ENCODE data around the gene PRKRIP1.
A peak's percentile ranks its signal among the peaks of the same experiment; 100 is the strongest.
"Not testable (repeated sequence)": the region's sequence is repeated elsewhere in the genome, so short reads cannot be mapped to it uniquely, and the experiment has no call there.

The PRKRIP1 gene

GRCh38 chr7:102395873-102396709 lies at the start of gene PRKRIP1:
Gene PRKRIP1, plus strand, starts transcription at chr7:102396363. Its CDS starts 49 bp downstream, at chr7:102396412.
- Histone ChIP-seq H3K4me1 (ENCODE audit: control insufficient read depth, insufficient read depth, low read length) (no peaks in the 10 kb centered on the region), H3K9me3 (ENCODE audit: control insufficient read depth, insufficient read depth, low read length) (no peaks in the 10 kb centered on the region), H3K4me3 (ENCODE audit: low read depth, low read length) (peak within 1 kb of the TSS; percentile 83), H3K36me3 (ENCODE audit: control insufficient read depth, insufficient read depth, low read length) (peaks cover 8% of the 10 kb centered on the region), H3K9ac (ENCODE audit: low read depth, low read length) (peak within 1 kb of the TSS; percentile 98), H3K27me3 (ENCODE audit: control insufficient read depth, insufficient read depth, low read length) (no peaks in the 10 kb centered on the region)

GRCh38 chr7:102346983-102347382 lies 49.2 kb upstream of the PRKRIP1 start:
- not testable (repeated sequence) for H3K4me1 ChIP-seq (ENCODE audit: control insufficient read depth, insufficient read depth, low read length); H3K4me3 ChIP-seq (ENCODE audit: low read depth, low read length); H3K9me3 ChIP-seq (ENCODE audit: control insufficient read depth, insufficient read depth, low read length); H3K27me3 ChIP-seq (ENCODE audit: control insufficient read depth, insufficient read depth, low read length); H3K9ac ChIP-seq (ENCODE audit: low read depth, low read length); H3K36me3 ChIP-seq (ENCODE audit: control insufficient read depth, insufficient read depth, low read length)

GRCh38 chr7:102356344-102356743 lies 39.8 kb upstream of the PRKRIP1 start, which contains the start of gene SPDYE6:
Gene SPDYE6, minus strand, starts transcription at chr7:102356444. Its CDS starts 421 bp downstream, at chr7:102356023.
- not testable (repeated sequence) for H3K27me3 ChIP-seq (ENCODE audit: control insufficient read depth, insufficient read depth, low read length); H3K4me3 ChIP-seq (ENCODE audit: low read depth, low read length); H3K36me3 ChIP-seq (ENCODE audit: control insufficient read depth, insufficient read depth, low read length); H3K9ac ChIP-seq (ENCODE audit: low read depth, low read length); H3K4me1 ChIP-seq (ENCODE audit: control insufficient read depth, insufficient read depth, low read length); H3K9me3 ChIP-seq (ENCODE audit: control insufficient read depth, insufficient read depth, low read length)

GRCh38 chr7:102363549-102364393 lies 32.4 kb upstream of the PRKRIP1 start:
- not testable (repeated sequence) for H3K27me3 ChIP-seq (ENCODE audit: control insufficient read depth, insufficient read depth, low read length); H3K36me3 ChIP-seq (ENCODE audit: control insufficient read depth, insufficient read depth, low read length); H3K9me3 ChIP-seq (ENCODE audit: control insufficient read depth, insufficient read depth, low read length); H3K4me1 ChIP-seq (ENCODE audit: control insufficient read depth, insufficient read depth, low read length)
- Histone ChIP-seq H3K9ac (ENCODE audit: low read depth, low read length) (peak overlapping the region; percentile 54), H3K4me3 (ENCODE audit: low read depth, low read length) (peak overlapping the region; percentile 75)

GRCh38 chr7:102364394-102364886 lies 31.7 kb upstream of the PRKRIP1 start:
- H3K4me1 ChIP-seq (ENCODE audit: control insufficient read depth, insufficient read depth, low read length); H3K9ac ChIP-seq (ENCODE audit: low read depth, low read length); H3K27me3 ChIP-seq (ENCODE audit: control insufficient read depth, insufficient read depth, low read length); H3K36me3 ChIP-seq (ENCODE audit: control insufficient read depth, insufficient read depth, low read length); H3K9me3 ChIP-seq (ENCODE audit: control insufficient read depth, insufficient read depth, low read length): not testable (repeated sequence)
- H3K4me3 ChIP-seq (ENCODE audit: low read depth, low read length), result peak overlapping the region; percentile 75

GRCh38 chr7:102365390-102365789 lies 30.8 kb upstream of the PRKRIP1 start:
- not testable (repeated sequence) for H3K4me1 ChIP-seq (ENCODE audit: control insufficient read depth, insufficient read depth, low read length); H3K9ac ChIP-seq (ENCODE audit: low read depth, low read length); H3K9me3 ChIP-seq (ENCODE audit: control insufficient read depth, insufficient read depth, low read length); H3K4me3 ChIP-seq (ENCODE audit: low read depth, low read length); H3K36me3 ChIP-seq (ENCODE audit: control insufficient read depth, insufficient read depth, low read length); H3K27me3 ChIP-seq (ENCODE audit: control insufficient read depth, insufficient read depth, low read length)

GRCh38 chr7:102370038-102370437 lies 26.1 kb upstream of the PRKRIP1 start:
- H3K27me3 ChIP-seq (ENCODE audit: control insufficient read depth, insufficient read depth, low read length); H3K9me3 ChIP-seq (ENCODE audit: control insufficient read depth, insufficient read depth, low read length); H3K4me1 ChIP-seq (ENCODE audit: control insufficient read depth, insufficient read depth, low read length); H3K4me3 ChIP-seq (ENCODE audit: low read depth, low read length); H3K9ac ChIP-seq (ENCODE audit: low read depth, low read length); H3K36me3 ChIP-seq (ENCODE audit: control insufficient read depth, insufficient read depth, low read length): not testable (repeated sequence)

- H3K9ac ChIP-seq (ENCODE audit: low read depth, low read length); H3K9me3 ChIP-seq (ENCODE audit: control insufficient read depth, insufficient read depth, low read length); H3K36me3 ChIP-seq (ENCODE audit: control insufficient read depth, insufficient read depth, low read length): not testable (repeated sequence)
Measured at GRCh38 chr7:102372796-102373195, 23.4 kb upstream of the PRKRIP1 start.

GRCh38 chr7:102376964-102377466 lies 19.1 kb upstream of the PRKRIP1 start:
- Histone ChIP-seq H3K27me3 (ENCODE audit: control insufficient read depth, insufficient read depth, low read length) (no peaks in the 10 kb centered on the region), H3K9ac (ENCODE audit: low read depth, low read length) (no peak overlapping the region), H3K9me3 (ENCODE audit: control insufficient read depth, insufficient read depth, low read length) (no peaks in the 10 kb centered on the region), H3K4me1 (ENCODE audit: control insufficient read depth, insufficient read depth, low read length) (peaks cover 4% of the 10 kb centered on the region), H3K36me3 (ENCODE audit: control insufficient read depth, insufficient read depth, low read length) (peaks cover 7% of the 10 kb centered on the region), H3K4me3 (ENCODE audit: low read depth, low read length) (no peak overlapping the region)

More at GRCh38 chr7:102372796-102373195, 23.4 kb upstream of the PRKRIP1 start:
- H3K4me3 ChIP-seq (ENCODE audit: low read depth, low read length); H3K4me1 ChIP-seq (ENCODE audit: control insufficient read depth, insufficient read depth, low read length); H3K27me3 ChIP-seq (ENCODE audit: control insufficient read depth, insufficient read depth, low read length): not testable (repeated sequence)

GRCh38 chr7:102380837-102381236 lies 15.3 kb upstream of the PRKRIP1 start:
- not testable (repeated sequence) for H3K36me3 ChIP-seq (ENCODE audit: control insufficient read depth, insufficient read depth, low read length); H3K9ac ChIP-seq (ENCODE audit: low read depth, low read length); H3K9me3 ChIP-seq (ENCODE audit: control insufficient read depth, insufficient read depth, low read length); H3K4me3 ChIP-seq (ENCODE audit: low read depth, low read length); H3K4me1 ChIP-seq (ENCODE audit: control insufficient read depth, insufficient read depth, low read length); H3K27me3 ChIP-seq (ENCODE audit: control insufficient read depth, insufficient read depth, low read length)

GRCh38 chr7:102381696-102382425 lies 14.3 kb upstream of the PRKRIP1 start:
- not testable (repeated sequence) for H3K9ac ChIP-seq (ENCODE audit: low read depth, low read length); H3K4me3 ChIP-seq (ENCODE audit: low read depth, low read length); H3K36me3 ChIP-seq (ENCODE audit: control insufficient read depth, insufficient read depth, low read length)

More at GRCh38 chr7:102381696-102382425, 14.3 kb upstream of the PRKRIP1 start:
- not testable (repeated sequence) for H3K9me3 ChIP-seq (ENCODE audit: control insufficient read depth, insufficient read depth, low read length); H3K4me1 ChIP-seq (ENCODE audit: control insufficient read depth, insufficient read depth, low read length); H3K27me3 ChIP-seq (ENCODE audit: control insufficient read depth, insufficient read depth, low read length)

Measured in iPS-15b (cell line).